OCI-LY7 (cell line): ENCODE measurements around the gene CNTNAP4. TPM values are rescaled to one million over a fixed set of nuclear protein-coding genes. Genes with fewer than 3 reads are reported as not detected.

Source experiments
- BruUV-seq: library from RNA; stranded (reverse); fragments of 400-500 nt; replicated peaks from 2 replicates; lab custom pipeline; 2021; lab: Mats Ljungman, UMichigan
- CTCF ChIA-PET: fragments of 300-600 bp; sonication (Branson Sonifier 250); formaldehyde crosslinking; loops from one replicate; lab custom pipeline; 2022; ENCODE audit warnings: antibody characterized with exemption; ENCODE audit not compliant: unreplicated experiment; lab: Charles Lee
- POLR2A ChIA-PET: fragments of 300-600 bp; sonication (Branson Sonifier 250); formaldehyde crosslinking; loops from one replicate; lab custom pipeline; 2022; ENCODE audit warnings: antibody characterized with exemption; lab: Charles Lee
- DNase-seq: peaks from one replicate; pipeline ENCODE4 v3.0.0-alpha.2; 2015; ENCODE audit warnings: low spot score
- H2AFZ ChIP-seq: fragments of 200-600 bp; sonication (generic), shearing (Covaris generic); 2 replicates; pipeline ENCODE4 v1.6.1; 2014; ENCODE audit warnings: mild to moderate bottlenecking, antibody characterized with exemption, low read length, moderate library complexity
- H3K27ac ChIP-seq: fragments of 200-600 bp; sonication (generic); 2 replicates; pipeline ENCODE4 v1.5.1; 2014; ENCODE audit warnings: mixed run types, low read depth, mild to moderate bottlenecking, moderate library complexity, low read length, inconsistent platforms; ENCODE audit not compliant: poor library complexity, severe bottlenecking
- H3K36me3 ChIP-seq: fragments of 200-600 bp; sonication (generic); 2 replicates; pipeline ENCODE4 v1.6.1; 2014; ENCODE audit warnings: mild to moderate bottlenecking, antibody characterized with exemption, low read length, moderate library complexity, mixed read lengths; ENCODE audit not compliant: insufficient read depth
- H3K4me1 ChIP-seq: fragments of 200-600 bp; sonication (generic); 2 replicates; pipeline ENCODE4 v1.5.1; 2014; ENCODE audit warnings: mild to moderate bottlenecking, low read length; ENCODE audit not compliant: insufficient read depth, poor library complexity, severe bottlenecking
- H3K4me2 ChIP-seq: fragments of 200-600 bp; sonication (generic); 2 replicates; pipeline ENCODE4 v1.6.1; 2014; ENCODE audit warnings: mild to moderate bottlenecking, low read length
- H3K4me3 ChIP-seq: fragments of 200-600 bp; sonication (generic); 2 replicates; pipeline ENCODE4 v1.5.1; 2014; ENCODE audit warnings: mild to moderate bottlenecking, low read depth, low read length; ENCODE audit not compliant: poor library complexity, severe bottlenecking
- H3K79me2 ChIP-seq: fragments of 200-600 bp; sonication (generic); 2 replicates; pipeline ENCODE4 v1.6.1; 2016; ENCODE audit warnings: low read depth, mild to moderate bottlenecking, low read length, moderate library complexity, mixed read lengths; ENCODE audit not compliant: insufficient read depth
- H3K9me2 ChIP-seq: fragments of 200-600 bp; sonication (generic); 2 replicates; pipeline ENCODE4 v1.6.1; 2016; ENCODE audit warnings: mild to moderate bottlenecking, low read length, mixed read lengths; ENCODE audit not compliant: insufficient read depth
- H3K9me3 ChIP-seq: fragments of 200-600 bp; sonication (generic); 2 replicates; pipeline ENCODE4 v1.6.1; 2014; ENCODE audit warnings: mild to moderate bottlenecking, mixed run types, low read length, mixed read lengths
- H4K20me1 ChIP-seq: fragments of 200-600 bp; sonication (generic); 2 replicates; pipeline ENCODE4 v1.6.1; 2014; ENCODE audit warnings: mild to moderate bottlenecking, antibody characterized with exemption, low read length, moderate library complexity, mixed read lengths; ENCODE audit not compliant: insufficient read depth
- EZH2phosphoT487 ChIP-seq: fragments of 200-600 bp; sonication (generic); IDR thresholded peaks from 2 replicates; pipeline ENCODE4 v1.6.1; 2018; ENCODE audit warnings: low read depth, borderline replicate concordance, mild to moderate bottlenecking, mixed run types, antibody characterized with exemption, low read length, moderate library complexity, mixed read lengths
- intact Hi-C: fragments of 100-400 bp; cut with micrococcal nuclease; formaldehyde crosslinking; loops from one replicate; pipeline ENCODE4 v1.10.0; 2022; ENCODE audit not compliant: unreplicated experiment
- total RNA-seq, 2 experiments: library from RNA; depleted of rRNA in 1 of 2; stranded (reverse); fragments of >200 nt in 1 of 2; shearing (Covaris generic) in 1 of 2; gene quantifications; 2 replicates each; pipeline ENCODE4 v1.2.3, GENCODE V29; 2014 to 2022
- TF ChIP-seq, protein P1 (sequence below): fragments of 200-600 bp; sonication (generic); conservative IDR thresholded peaks from 2 replicates; pipeline ENCODE4 v1.5.1; 2014; ENCODE audit warnings: mild to moderate bottlenecking, antibody characterized with exemption, low read length, moderate library complexity, mixed read lengths

The CNTNAP4 gene
- total RNA-seq, 2 experiments from 2014 or later: not detected

DNA sequence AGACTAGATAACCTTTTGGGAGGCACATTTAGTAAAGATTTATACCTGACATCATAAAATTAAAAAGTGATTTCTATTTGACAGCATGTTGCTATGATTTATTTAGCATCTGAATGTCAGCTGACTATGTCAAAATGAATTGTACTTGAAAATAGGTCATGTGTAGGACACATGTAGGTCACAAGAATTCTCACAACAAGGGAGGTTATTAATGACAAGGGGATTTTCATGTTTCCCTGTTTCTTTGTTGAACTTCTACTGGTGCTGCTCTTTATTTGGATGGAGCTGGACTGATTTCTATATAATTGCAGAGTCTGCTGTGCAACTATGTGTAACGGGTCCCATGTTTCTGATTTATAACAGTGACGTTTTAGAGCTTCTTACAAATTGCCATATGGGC is 144.4 kb downstream of the CNTNAP4 start:
- H3K27ac ChIP-seq: no peak overlapping the region
- no peaks in the 10 kb centered on the region for H3K9me3 ChIP-seq
- DNase-seq: no peak
- no peaks in the 10 kb centered on the region for H3K4me1 ChIP-seq
- BruUV-seq: no TSS peak
- no peaks in the 10 kb centered on the region for H4K20me1 ChIP-seq
- no peak overlapping the region for H3K4me2 ChIP-seq
- no peaks in the 10 kb centered on the region for H3K36me3 ChIP-seq
- TF ChIP-seq, protein P1, sequence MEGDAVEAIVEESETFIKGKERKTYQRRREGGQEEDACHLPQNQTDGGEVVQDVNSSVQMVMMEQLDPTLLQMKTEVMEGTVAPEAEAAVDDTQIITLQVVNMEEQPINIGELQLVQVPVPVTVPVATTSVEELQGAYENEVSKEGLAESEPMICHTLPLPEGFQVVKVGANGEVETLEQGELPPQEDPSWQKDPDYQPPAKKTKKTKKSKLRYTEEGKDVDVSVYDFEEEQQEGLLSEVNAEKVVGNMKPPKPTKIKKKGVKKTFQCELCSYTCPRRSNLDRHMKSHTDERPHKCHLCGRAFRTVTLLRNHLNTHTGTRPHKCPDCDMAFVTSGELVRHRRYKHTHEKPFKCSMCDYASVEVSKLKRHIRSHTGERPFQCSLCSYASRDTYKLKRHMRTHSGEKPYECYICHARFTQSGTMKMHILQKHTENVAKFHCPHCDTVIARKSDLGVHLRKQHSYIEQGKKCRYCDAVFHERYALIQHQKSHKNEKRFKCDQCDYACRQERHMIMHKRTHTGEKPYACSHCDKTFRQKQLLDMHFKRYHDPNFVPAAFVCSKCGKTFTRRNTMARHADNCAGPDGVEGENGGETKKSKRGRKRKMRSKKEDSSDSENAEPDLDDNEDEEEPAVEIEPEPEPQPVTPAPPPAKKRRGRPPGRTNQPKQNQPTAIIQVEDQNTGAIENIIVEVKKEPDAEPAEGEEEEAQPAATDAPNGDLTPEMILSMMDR: no peak
- TF ChIP-seq EZH2phosphoT487: no peak
- no peaks in the 10 kb centered on the region for H3K9me2 ChIP-seq
- H3K79me2 ChIP-seq: no peaks in the 10 kb centered on the region
- intact Hi-C loops: no loop called here
- ChIA-PET CTCF (no interaction called here), POLR2A (no interaction called here)
- no peak overlapping the region for H3K4me3 ChIP-seq
- H2AFZ ChIP-seq: no peak overlapping the region

DNA sequence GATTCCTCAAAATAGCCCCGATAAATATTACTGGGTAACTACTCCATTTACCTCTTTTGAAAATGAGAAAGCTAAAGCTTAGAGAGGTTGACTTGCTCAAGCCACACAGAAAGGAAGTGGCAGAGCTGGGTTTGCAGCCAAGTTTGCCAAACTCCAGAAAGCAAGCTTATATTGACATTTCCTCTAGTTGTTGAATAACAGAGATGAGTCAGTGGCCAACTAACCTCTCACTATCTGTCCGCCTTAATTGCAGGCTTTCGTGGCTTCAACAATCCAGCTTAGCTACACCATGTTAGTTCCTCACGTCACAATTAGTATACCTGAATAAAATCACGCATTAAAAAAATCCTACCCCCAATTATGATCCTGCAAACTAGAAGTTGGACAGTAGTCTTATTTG is 151.7 kb downstream of the CNTNAP4 start:
- H3K4me2 ChIP-seq: no peak overlapping the region
- H4K20me1 ChIP-seq: no peaks in the 10 kb centered on the region
- no TSS peak for BruUV-seq
- TF ChIP-seq, protein P1: no peak
- no peak for TF ChIP-seq EZH2phosphoT487
- intact Hi-C loops: no loop called here
- H3K4me1 ChIP-seq: no peaks in the 10 kb centered on the region
- no peaks in the 10 kb centered on the region for H3K9me3 ChIP-seq
- H3K9me2 ChIP-seq: no peaks in the 10 kb centered on the region
- CTCF ChIA-PET: no interaction called here
- no peak overlapping the region for H2AFZ ChIP-seq
- no peak overlapping the region for H3K27ac ChIP-seq
- no peaks in the 10 kb centered on the region for H3K79me2 ChIP-seq
- DNase-seq: no peak
- POLR2A ChIA-PET: interaction anchor here (0.8 to 1.3 kb wide), 2 partner anchors 9 to 28 kb away, joined by 3 read pairs; no protein-coding TSS in a partner anchor
- H3K36me3 ChIP-seq: no peaks in the 10 kb centered on the region
- no peak overlapping the region for H3K4me3 ChIP-seq

DNA sequence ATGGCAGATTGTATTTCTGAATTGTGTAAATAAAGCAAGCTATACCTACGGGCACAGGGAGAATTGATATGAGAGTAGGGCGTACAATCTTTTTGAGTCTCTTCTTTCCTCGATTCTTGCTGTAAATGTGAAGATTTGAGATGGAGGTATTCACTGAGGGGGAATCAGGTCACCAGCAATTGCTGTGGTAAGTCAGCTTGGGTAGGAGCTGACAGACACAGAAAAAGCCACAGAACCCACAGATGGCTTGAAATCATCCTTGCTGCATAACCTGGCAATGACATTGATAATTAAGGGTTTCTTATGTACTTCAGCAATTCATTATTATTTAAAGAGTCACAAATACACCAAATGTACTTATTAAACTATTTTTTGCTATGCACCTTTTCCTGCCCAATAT is 164.2 kb downstream of the CNTNAP4 start:
- no peaks in the 10 kb centered on the region for H3K4me1 ChIP-seq
- H3K9me2 ChIP-seq: no peaks in the 10 kb centered on the region
- BruUV-seq: no TSS peak
- ChIA-PET POLR2A (no interaction called here), CTCF (no interaction called here)
- H3K4me2 ChIP-seq: no peak overlapping the region
- intact Hi-C loops: no loop called here
- no peaks in the 10 kb centered on the region for H4K20me1 ChIP-seq
- no peaks in the 10 kb centered on the region for H3K79me2 ChIP-seq
- no peak overlapping the region for H3K27ac ChIP-seq
- no peaks in the 10 kb centered on the region for H3K36me3 ChIP-seq
- no peaks in the 10 kb centered on the region for H3K9me3 ChIP-seq
- no peak overlapping the region for H3K4me3 ChIP-seq
- DNase-seq: no peak
- TF ChIP-seq EZH2phosphoT487: no peak
- TF ChIP-seq, protein P1: no peak
- no peak overlapping the region for H2AFZ ChIP-seq
